Spleen (tissue), 7 donors: ENCODE data around the gene PIMREG.
A peak's percentile ranks its signal among the peaks of the same experiment; 100 is the strongest.

Experiments used
- POLR2A ChIP-seq, 3 donors: fragments of 450-650 bp; IDR thresholded peaks; one replicate each; pipeline ENCODE4 v1.5.1; 2017; ENCODE audit warnings: antibody characterized with exemption in 3 of 3, mild to moderate bottlenecking in 1 of 3
- POLR2AphosphoS5 ChIP-seq, 3 donors: sonication (generic); formaldehyde crosslinking; IDR thresholded peaks; one replicate each; pipeline ENCODE4 v1.5.1; 2017; ENCODE audit warnings: antibody characterized with exemption in 3 of 3
- TF ChIP-seq, protein P1 (sequence below), 11 experiments: fragments of 200-600 bp in 7 of 11; fragments of 450-650 bp in 4 of 11; sonication (generic) in 4 of 11; IDR thresholded peaks in 8 of 11; conservative IDR thresholded peaks in 3 of 11; 1 replicate in 7 of 11; 2 replicates in 4 of 11; pipeline versions ENCODE4 v1.4.0 to v1.8.0; 2016 to 2021; ENCODE audit warnings: antibody characterized with exemption in 11 of 11, inconsistent platforms in 4 of 11, mild to moderate bottlenecking in 1 of 11
- donor health status: DM: no; HTN: no; CAD: no; lungs with moderate emphysema.
- donor health status: DM: no; HTN: no; CAD: no.
- donor health status: DM: no; HTN: no; CAD: no.

DNA sequence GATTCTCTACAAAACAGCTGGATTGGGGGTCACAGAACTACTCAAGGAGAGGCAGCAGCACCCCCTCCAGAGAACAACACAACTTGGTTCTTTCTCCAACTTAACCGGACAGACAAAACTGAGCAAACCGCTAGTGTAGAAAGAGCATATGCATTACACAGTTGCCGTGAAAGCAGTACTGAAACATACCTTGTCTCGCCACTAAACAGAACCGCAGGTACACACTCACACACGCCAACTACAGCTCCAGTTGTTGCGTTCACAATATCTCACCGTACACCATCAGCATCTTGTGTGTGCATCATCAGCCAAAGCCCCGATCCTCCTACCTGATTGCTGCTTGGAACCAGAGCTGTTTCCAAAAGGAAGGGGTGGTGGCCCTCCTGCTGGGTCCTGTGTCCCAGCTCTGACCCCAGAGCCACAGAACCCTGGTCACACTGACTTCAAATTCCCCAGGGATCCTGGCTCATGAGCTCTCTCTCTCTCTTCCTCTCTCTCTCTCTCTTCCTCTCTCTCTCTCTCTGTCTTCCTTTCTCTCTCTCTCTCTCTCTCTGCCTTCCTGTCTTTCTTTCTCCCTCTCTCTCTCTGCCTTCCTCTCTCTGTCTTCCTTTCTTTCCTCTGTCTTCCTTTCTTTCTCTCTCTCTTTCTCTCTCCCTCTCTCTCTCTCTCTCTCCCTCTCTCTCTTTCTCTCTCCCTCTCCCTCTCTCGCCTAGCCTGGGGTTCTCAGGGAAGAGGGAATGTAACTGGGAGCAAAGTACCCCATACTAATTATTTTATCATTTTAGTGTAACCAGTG is 8.4 kb downstream of the PIMREG start:
- TF ChIP-seq, protein P1, sequence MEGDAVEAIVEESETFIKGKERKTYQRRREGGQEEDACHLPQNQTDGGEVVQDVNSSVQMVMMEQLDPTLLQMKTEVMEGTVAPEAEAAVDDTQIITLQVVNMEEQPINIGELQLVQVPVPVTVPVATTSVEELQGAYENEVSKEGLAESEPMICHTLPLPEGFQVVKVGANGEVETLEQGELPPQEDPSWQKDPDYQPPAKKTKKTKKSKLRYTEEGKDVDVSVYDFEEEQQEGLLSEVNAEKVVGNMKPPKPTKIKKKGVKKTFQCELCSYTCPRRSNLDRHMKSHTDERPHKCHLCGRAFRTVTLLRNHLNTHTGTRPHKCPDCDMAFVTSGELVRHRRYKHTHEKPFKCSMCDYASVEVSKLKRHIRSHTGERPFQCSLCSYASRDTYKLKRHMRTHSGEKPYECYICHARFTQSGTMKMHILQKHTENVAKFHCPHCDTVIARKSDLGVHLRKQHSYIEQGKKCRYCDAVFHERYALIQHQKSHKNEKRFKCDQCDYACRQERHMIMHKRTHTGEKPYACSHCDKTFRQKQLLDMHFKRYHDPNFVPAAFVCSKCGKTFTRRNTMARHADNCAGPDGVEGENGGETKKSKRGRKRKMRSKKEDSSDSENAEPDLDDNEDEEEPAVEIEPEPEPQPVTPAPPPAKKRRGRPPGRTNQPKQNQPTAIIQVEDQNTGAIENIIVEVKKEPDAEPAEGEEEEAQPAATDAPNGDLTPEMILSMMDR (IDR thresholded peaks at IDR 0.05 in 8 of 11, conservative IDR thresholded peaks at IDR 0.05 in 3 of 11), result peak in 1 of 11 experiments; percentile 43
- TF ChIP-seq POLR2AphosphoS5 (IDR thresholded peaks at IDR 0.05), result no peak
- TF ChIP-seq POLR2A (IDR thresholded peaks at IDR 0.05), result no peak
